ENCODE results near the gene ARL8B. TPM values are rescaled to one million over a fixed set of nuclear protein-coding genes. Genes with fewer than 3 reads are reported as not detected.

The ARL8B gene
- total and polyA plus RNA-seq, 10 of the 15 experiments (the other 5 are each of a cell fraction or from before 2014, with no cell fraction given): 22.0 to 80.6 (median 43.7) TPM

DNA sequence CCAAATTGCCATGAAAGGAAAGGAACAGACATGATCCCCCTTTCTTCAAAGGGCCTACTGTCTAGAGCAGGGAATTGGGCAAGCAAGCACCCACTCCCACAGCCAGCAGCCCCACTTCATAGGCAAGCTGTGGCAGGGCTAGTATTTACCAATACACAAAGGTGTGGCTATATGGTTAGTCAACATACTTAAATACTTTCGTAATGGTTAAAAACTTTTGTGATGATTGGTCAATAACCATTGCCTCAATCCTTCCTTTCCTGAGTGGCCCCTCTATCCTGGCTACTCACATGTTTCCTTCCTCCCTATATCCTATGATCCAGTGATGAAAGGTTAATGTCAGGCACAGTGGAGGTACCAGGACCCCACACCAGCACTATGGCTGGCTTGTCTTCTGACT is 30.1 kb upstream of the ARL8B start:
- Histone ChIP-seq H3K4me2 (ENCODE audit: control insufficient read depth, insufficient read depth) (no peak overlapping the region), H3K9ac (ENCODE audit: control insufficient read depth, insufficient read depth, low read length) (no peak overlapping the region), H3K27ac (ENCODE audit: control insufficient read depth, insufficient read depth) (no peak overlapping the region), H3K36me3 (ENCODE audit: control insufficient read depth in 2 of 2, insufficient read depth in 2 of 2, low read length in 1 of 2) (no peaks in the 10 kb centered on the region), H4K20me1 (ENCODE audit: control insufficient read depth, insufficient read depth) (no peaks in the 10 kb centered on the region), H2AFZ (ENCODE audit: control insufficient read depth, low read depth, low read length) (no peak overlapping the region), H3K9me3 (replicated peaks; ENCODE audit: control insufficient read depth, insufficient read depth, low read length) (no peaks in the 10 kb centered on the region), H3K27me3 (replicated peaks in 1 of 2; ENCODE audit: control insufficient read depth in 2 of 2, insufficient read depth in 2 of 2, low read length in 1 of 2) (peaks cover 2 to 5% of the 10 kb centered on the region in 2 experiments; a peak in 3 of 4 replicates), H3K79me2 (ENCODE audit: control insufficient read depth, insufficient read depth, low read length) (no peaks in the 10 kb centered on the region), H3K4me1 (ENCODE audit: control insufficient read depth, insufficient read depth, low read length) (no peaks in the 10 kb centered on the region), H3K4me3 (no peak overlapping the region)
- no peak for DNase-seq (ENCODE audit: low read depth, low spot score)
- POLR2A ChIA-PET: no interaction called here
- TF ChIP-seq ZNF207 (IDR thresholded peaks at IDR 0.05; ENCODE audit: borderline replicate concordance) (no peak), GABPA (IDR thresholded peaks at IDR 0.05; ENCODE audit: low read depth) (no peak), HDAC2 (IDR thresholded peaks at IDR 0.05) (no peak), MYB (IDR thresholded peaks at IDR 0.05; ENCODE audit: borderline replicate concordance, low read depth, low read length) (no peak), ZNF622 (IDR thresholded peaks at IDR 0.05) (no peak), MTA2 (IDR thresholded peaks at IDR 0.05; ENCODE audit: low read depth) (no peak), MYC (IDR thresholded peaks at IDR 0.05; ENCODE audit: insufficient read depth, insufficient read length, insufficient replicate concordance, low read length, severe bottlenecking) (no peak), ZNF217 (IDR thresholded peaks at IDR 0.05) (no peak), SMAD5 (IDR thresholded peaks at IDR 0.05; ENCODE audit: low read depth) (no peak), MEF2B (IDR thresholded peaks at IDR 0.05; ENCODE audit: partially characterized antibody, poor library complexity, severe bottlenecking) (no peak)
- TF ChIP-seq, protein P1, sequence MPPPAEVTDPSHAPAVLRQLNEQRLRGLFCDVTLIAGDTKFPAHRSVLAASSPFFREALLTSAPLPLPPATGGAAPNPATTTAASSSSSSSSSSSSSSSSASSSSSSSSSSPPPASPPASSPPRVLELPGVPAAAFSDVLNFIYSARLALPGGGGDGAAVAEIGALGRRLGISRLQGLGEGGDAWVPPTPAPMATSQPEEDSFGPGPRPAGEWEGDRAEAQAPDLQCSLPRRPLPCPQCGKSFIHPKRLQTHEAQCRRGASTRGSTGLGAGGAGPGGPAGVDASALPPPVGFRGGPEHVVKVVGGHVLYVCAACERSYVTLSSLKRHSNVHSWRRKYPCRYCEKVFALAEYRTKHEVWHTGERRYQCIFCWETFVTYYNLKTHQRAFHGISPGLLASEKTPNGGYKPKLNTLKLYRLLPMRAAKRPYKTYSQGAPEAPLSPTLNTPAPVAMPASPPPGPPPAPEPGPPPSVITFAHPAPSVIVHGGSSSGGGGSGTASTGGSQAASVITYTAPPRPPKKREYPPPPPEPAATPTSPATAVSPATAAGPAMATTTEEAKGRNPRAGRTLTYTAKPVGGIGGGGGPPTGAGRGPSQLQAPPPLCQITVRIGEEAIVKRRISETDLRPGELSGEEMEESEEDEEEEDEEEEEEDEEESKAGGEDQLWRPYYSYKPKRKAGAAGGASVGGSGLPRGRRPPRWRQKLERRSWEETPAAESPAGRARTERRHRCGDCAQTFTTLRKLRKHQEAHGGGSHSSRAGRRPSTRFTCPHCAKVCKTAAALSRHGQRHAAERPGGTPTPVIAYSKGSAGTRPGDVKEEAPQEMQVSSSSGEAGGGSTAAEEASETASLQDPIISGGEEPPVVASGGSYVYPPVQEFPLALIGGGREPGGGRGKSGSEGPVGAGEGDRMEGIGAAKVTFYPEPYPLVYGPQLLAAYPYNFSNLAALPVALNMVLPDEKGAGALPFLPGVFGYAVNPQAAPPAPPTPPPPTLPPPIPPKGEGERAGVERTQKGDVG (CRISPR knock-in tag; IDR thresholded peaks at IDR 0.05): no peak
- TF ChIP-seq, protein P2, sequence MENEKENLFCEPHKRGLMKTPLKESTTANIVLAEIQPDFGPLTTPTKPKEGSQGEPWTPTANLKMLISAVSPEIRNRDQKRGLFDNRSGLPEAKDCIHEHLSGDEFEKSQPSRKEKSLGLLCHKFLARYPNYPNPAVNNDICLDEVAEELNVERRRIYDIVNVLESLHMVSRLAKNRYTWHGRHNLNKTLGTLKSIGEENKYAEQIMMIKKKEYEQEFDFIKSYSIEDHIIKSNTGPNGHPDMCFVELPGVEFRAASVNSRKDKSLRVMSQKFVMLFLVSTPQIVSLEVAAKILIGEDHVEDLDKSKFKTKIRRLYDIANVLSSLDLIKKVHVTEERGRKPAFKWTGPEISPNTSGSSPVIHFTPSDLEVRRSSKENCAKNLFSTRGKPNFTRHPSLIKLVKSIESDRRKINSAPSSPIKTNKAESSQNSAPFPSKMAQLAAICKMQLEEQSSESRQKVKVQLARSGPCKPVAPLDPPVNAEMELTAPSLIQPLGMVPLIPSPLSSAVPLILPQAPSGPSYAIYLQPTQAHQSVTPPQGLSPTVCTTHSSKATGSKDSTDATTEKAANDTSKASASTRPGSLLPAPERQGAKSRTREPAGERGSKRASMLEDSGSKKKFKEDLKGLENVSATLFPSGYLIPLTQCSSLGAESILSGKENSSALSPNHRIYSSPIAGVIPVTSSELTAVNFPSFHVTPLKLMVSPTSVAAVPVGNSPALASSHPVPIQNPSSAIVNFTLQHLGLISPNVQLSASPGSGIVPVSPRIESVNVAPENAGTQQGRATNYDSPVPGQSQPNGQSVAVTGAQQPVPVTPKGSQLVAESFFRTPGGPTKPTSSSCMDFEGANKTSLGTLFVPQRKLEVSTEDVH (IDR thresholded peaks at IDR 0.05; ENCODE audit: low read depth, partially characterized antibody): no peak
- SMC1A ChIA-PET (ENCODE audit: uncharacterized antibody, unreplicated experiment): interaction anchor here (0.6 to 1.6 kb wide), 3 partner anchors 10 to 17 kb away, joined by 3 to 5 read pairs (median 3); no protein-coding TSS in a partner anchor
- BruUV-seq (replicated peaks): no TSS peak
- in situ Hi-C loops (cut with MboI): no loop called here
- CTCF ChIA-PET: no interaction called here
- WGBS (ENCODE audit: insufficient coverage, insufficient replicate concordance, low lambda C conversion rate, missing lambda C conversion rate): 46% methylated on average over 1 of the region's 1 CpG
- RAD21 ChIA-PET (ENCODE audit: unreplicated experiment): no interaction called here
- FAIRE-seq: no peak
- intact Hi-C loops (cut with micrococcal nuclease; ENCODE audit: unreplicated experiment): no loop called here
- no peak for ATAC-seq

All from GM12878 (cell line).